ENCODE measurements around the gene SCN7A. TPM values are rescaled to one million over a fixed set of nuclear protein-coding genes. Genes with fewer than 3 reads are reported as not detected.

The SCN7A gene
- total and polyA plus RNA-seq, 12 donors: 2.6 to 19.7 (median 7.7) TPM

DNA sequence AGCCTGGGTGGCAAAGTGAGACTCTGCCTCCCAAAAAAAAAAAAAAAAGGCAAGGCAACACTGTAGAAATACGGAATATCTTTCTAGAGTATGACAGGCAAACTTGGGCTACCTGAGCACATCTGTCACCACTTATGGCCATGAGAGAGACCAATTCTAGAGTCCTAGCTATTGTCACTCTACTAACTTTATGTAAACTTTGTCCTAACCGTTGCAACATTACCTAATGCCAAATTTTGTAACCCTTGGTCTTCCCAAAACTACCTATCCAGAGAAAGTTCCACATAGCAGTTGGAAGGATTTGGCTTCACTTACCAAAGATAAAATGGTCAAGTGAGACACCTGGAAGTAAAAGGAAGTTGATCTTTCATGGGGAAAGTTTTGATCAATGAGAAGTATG is 26.6 kb upstream of the SCN7A start:
- Histone ChIP-seq H3K9me3 (replicated peaks in 1 of 3) (peaks cover 0 to 5% (median 0%) of the 10 kb centered on the region in 3 donors), H3K27me3 (no peaks in the 10 kb centered on the region), H3K27ac (no peak overlapping the region), H3K36me3 (replicated peaks in 1 of 2) (no peaks in the 10 kb centered on the region), H3K4me3 (no peak overlapping the region), H3K4me1 (replicated peaks in 1 of 2) (no peaks in the 10 kb centered on the region)
- TF ChIP-seq, protein P1, sequence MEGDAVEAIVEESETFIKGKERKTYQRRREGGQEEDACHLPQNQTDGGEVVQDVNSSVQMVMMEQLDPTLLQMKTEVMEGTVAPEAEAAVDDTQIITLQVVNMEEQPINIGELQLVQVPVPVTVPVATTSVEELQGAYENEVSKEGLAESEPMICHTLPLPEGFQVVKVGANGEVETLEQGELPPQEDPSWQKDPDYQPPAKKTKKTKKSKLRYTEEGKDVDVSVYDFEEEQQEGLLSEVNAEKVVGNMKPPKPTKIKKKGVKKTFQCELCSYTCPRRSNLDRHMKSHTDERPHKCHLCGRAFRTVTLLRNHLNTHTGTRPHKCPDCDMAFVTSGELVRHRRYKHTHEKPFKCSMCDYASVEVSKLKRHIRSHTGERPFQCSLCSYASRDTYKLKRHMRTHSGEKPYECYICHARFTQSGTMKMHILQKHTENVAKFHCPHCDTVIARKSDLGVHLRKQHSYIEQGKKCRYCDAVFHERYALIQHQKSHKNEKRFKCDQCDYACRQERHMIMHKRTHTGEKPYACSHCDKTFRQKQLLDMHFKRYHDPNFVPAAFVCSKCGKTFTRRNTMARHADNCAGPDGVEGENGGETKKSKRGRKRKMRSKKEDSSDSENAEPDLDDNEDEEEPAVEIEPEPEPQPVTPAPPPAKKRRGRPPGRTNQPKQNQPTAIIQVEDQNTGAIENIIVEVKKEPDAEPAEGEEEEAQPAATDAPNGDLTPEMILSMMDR (IDR thresholded peaks at IDR 0.05): no peak
- no peak for TF ChIP-seq POLR2A (IDR thresholded peaks at IDR 0.05)
- 69 to 79% (median 74%) methylated on average over 2 of the region's 2 CpGs for WGBS, 4 donors
- intact Hi-C loops (cut with DNase I): no loop called here
- DNase-seq: no peak

DNA sequence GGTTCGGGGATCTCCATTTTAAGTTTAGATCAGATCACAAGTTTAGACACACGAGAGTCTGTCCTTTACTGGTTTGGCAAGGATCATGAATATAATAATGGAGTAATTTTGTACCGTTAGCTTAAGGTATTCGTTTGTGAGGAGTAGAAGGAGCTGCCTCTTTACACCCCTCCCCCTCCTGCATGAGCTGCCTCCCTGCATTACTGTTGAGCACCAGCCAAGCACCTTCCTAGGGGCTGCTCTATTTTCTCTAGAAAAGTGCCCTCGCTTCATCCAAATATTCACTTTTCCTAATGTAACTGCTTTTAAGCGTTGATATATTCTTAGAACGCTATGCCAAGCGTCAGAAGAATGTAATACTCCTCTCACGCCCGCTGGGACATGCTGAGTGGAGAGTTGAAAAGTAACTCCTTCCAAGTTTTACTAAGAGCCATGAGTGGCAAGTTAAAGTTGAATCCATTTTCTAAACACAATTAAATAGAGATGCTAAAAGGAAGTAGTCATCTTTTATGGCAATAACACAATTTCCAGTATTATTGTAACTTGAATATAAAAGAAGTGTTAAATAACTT is 25.4 kb upstream of the SCN7A start:
- intact Hi-C loops (cut with DNase I): no loop called here
- H3K4me3 ChIP-seq: no peak overlapping the region
- DNase-seq: no peak
- WGBS, 4 donors: 58 to 67% (median 63%) methylated on average over 10 of the region's 10 CpGs
- no peaks in the 10 kb centered on the region for H3K27me3 ChIP-seq
- no peaks in the 10 kb centered on the region for H3K36me3 ChIP-seq (replicated peaks in 1 of 2)
- peaks cover 0 to 5% (median 0%) of the 10 kb centered on the region in 3 donors for H3K9me3 ChIP-seq (replicated peaks in 1 of 3)
- no peaks in the 10 kb centered on the region for H3K4me1 ChIP-seq (replicated peaks in 1 of 2)
- no peak for TF ChIP-seq POLR2A (IDR thresholded peaks at IDR 0.05)
- TF ChIP-seq, protein P1 (IDR thresholded peaks at IDR 0.05): no peak
- no peak overlapping the region for H3K27ac ChIP-seq

DNA sequence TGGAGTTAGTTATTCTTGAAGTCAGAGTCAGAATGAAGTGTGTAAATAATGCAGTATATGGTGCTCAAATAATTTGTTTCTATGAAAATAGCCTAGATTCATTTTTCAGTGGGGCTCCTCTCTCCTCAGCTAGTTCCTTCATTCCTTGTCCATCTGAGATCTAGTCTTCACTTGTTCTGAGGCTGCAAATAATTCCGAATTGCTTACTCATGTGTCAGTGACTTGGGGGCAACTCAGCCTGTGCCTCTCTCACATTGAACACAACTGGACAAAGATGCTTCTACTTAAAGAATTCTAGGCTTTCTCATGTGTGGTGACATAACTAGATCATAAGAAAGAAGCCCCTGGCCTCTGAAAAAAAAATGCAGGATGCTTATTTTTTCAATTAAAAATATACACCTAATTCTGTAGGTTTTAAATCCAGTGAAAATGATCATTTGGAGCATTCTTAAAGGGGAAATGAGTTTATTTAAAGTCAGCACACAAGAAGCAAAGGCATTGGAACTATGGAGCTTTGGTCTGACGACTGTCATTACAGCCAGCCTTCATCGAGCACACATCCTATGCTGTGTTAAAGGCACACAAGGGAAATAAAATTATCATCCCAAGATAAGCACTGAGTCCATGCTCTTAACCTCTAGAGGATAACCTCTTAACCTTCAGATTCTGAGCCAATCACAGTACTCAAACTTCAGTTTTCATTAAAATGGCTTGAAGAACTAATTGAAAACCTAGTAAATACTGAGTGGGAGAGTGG is 24.8 kb upstream of the SCN7A start:
- Histone ChIP-seq H3K9me3 (replicated peaks in 1 of 3) (peaks cover 0 to 5% (median 0%) of the 10 kb centered on the region in 3 donors), H3K36me3 (replicated peaks in 1 of 2) (no peaks in the 10 kb centered on the region), H3K4me1 (replicated peaks in 1 of 2) (no peaks in the 10 kb centered on the region), H3K27ac (no peak overlapping the region), H3K4me3 (no peak overlapping the region), H3K27me3 (no peaks in the 10 kb centered on the region)
- intact Hi-C loops (cut with DNase I): no loop called here
- no peak for TF ChIP-seq POLR2A (IDR thresholded peaks at IDR 0.05)
- TF ChIP-seq, protein P1 (IDR thresholded peaks at IDR 0.05): no peak
- no peak for DNase-seq
- WGBS, 4 donors: 55 to 58% (median 57%) methylated on average over 3 of the region's 3 CpGs

DNA sequence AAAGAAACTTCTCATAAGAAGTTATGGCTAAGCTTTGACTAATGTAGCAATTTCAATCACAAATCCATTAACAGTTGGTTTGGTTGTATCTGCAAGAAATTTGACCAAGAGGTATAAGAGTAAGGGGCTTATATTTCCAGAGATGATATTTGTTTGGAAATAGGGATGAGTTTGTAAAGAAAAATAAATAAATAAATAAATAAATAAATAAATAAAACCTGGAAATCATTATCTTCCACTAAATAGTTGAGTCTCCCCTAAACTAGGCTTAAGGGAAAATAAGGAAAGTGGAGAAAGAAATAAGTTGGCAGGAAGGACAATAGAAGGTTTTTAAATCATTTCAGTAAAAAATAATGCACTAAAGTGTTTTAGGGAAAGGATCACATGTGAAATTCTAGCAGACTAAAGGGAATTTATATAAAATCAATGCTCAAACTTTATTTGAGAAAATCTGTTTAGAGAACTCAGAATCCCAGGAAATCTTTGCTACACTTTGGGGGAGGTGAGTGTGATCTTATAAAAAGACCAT is 23.5 kb upstream of the SCN7A start:
- H3K4me1 ChIP-seq (replicated peaks in 1 of 2): no peaks in the 10 kb centered on the region
- H3K4me3 ChIP-seq: no peak overlapping the region
- no peaks in the 10 kb centered on the region for H3K36me3 ChIP-seq (replicated peaks in 1 of 2)
- H3K27ac ChIP-seq: no peak overlapping the region
- intact Hi-C loops (cut with DNase I): no loop called here
- H3K9me3 ChIP-seq (replicated peaks in 1 of 3): no peaks in the 10 kb centered on the region
- no peak for DNase-seq
- no peaks in the 10 kb centered on the region for H3K27me3 ChIP-seq
- TF ChIP-seq, protein P1 (IDR thresholded peaks at IDR 0.05): no peak
- no peak for TF ChIP-seq POLR2A (IDR thresholded peaks at IDR 0.05)

Data from adrenal gland (tissue), 12 donors.